ENCODE results near the gene WWP2.
A peak's percentile ranks its signal among the peaks of the same experiment; 100 is the strongest.
"Not testable (repeated sequence)": the region's sequence is repeated elsewhere in the genome, so short reads cannot be mapped to it uniquely, and the experiment has no call there.

Gene WWP2

GRCh38 chr16:69745959-69746358, 16.2 kb upstream of the WWP2 start:
- DNase-seq (ENCODE audit: low read depth) = no peak

GRCh38 chr16:69747115-69747514, 15.0 kb upstream of the WWP2 start:
- DNase-seq (ENCODE audit: low read depth) = no peak

- no peak for DNase-seq (ENCODE audit: low read depth)
Measured at GRCh38 chr16:69748694-69749345, 13.3 kb upstream of the WWP2 start.

DNA sequence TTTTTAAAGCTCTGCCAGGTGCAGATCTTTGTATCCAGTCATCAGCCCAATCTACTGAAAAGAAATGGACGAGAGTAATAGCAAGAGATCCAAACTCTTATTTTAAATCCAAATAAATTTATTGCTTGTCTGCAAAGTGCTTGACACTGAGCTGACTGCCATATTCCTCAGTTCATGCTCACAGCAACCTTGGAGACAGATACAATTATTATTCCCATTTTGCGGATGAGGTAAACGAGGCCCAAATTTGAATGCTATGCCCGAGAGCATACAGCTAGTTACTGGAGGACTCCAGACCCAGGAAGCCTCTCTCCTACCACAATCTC, 8.0 kb upstream of the WWP2 start:
- DNase-seq (ENCODE audit: low read depth) = no peak

DNA sequence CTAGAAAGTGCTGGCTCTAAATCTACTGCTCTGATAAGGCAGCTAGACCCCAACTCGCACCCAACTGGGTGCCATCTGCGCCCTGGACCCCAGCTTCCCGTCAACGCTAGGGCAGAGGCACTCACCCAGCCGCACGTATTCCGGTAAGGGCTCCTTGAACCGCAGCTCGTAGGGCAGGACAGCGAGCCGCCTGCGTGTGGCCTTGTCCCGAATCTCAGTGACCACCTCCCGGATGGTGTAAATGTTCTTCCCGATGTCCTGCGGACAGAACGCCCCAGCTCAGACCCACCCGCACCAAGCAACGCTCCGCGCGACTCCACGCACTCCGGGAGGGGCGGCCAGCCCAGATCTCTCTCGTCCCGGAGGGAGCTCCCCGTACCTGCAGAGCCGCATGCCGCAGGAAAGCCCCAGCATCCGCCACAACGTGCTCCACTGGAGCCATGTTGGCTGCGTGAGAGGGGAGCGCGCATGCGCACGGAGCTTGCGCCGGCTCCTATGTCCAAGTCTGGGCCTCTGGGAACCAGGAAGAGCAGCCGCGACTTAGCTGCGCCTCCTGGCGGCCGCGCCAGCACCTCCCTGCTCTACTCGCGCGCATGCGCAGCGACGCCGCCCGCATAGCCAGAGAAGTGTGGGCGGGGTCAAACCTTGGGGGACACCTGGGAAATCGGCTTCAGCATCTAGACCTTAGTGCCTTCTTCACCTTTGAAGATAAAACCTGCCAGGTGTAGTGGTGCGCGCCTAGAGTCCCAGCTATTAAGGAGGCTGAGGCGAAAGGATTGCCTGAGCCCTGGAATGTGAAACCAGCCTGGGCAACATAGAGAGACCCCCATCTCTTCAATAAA, 7.4 kb upstream of the WWP2 start, which contains the start of gene NOB1:
Gene NOB1 (minus strand): TSS at position 458 of the 842 bp plus-strand sequence. CDS start 16 bp downstream, at position 442.
- DNase-seq (ENCODE audit: low read depth) = peak; percentile 97

GRCh38 chr16:69756705-69757104, 5.4 kb upstream of the WWP2 start:
- no peak for DNase-seq (ENCODE audit: low read depth)

DNA sequence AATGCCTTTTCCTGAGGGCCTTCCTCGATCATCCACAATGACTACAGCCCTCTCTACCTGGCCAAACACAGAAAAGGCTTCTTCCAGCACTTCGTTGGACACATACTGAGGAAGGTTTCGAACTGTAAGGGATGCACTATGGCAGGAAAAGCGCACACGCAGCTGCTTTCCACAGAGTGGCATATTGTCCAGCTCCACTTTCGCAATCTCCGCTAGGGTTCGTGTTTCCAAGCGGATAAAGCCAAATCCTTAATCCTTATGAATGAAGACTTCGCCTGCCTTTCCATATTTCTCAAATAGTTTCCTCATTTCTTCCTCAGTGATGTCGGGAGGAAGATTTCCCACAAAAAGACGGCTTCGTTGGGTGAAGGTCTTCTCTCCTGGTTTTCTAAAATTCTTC, 4.8 kb upstream of the WWP2 start:
- not testable (repeated sequence) for DNase-seq (ENCODE audit: low read depth)

GRCh38 chr16:69762814-69763598, 874 bp downstream of the WWP2 start:
- DNase-seq (ENCODE audit: low read depth) = no peak

DNA sequence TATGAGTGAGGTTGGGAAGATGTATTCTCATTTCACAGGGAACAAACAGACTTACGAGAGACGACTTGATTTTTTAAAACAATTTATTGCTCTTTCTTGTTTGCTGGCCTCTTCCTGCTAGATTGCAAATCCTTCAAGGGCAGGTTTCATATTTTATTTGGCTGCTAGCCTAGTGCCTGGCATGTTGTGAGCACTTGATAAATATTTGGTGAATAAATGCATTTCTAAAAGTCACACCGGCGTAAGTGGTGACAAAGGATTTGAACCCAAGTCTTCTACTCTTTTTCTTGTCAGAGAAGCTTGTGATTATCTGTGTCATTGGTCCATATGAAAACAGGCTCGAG, 1.4 kb downstream of the WWP2 start:
- DNase-seq (ENCODE audit: low read depth) = no peak

DNA sequence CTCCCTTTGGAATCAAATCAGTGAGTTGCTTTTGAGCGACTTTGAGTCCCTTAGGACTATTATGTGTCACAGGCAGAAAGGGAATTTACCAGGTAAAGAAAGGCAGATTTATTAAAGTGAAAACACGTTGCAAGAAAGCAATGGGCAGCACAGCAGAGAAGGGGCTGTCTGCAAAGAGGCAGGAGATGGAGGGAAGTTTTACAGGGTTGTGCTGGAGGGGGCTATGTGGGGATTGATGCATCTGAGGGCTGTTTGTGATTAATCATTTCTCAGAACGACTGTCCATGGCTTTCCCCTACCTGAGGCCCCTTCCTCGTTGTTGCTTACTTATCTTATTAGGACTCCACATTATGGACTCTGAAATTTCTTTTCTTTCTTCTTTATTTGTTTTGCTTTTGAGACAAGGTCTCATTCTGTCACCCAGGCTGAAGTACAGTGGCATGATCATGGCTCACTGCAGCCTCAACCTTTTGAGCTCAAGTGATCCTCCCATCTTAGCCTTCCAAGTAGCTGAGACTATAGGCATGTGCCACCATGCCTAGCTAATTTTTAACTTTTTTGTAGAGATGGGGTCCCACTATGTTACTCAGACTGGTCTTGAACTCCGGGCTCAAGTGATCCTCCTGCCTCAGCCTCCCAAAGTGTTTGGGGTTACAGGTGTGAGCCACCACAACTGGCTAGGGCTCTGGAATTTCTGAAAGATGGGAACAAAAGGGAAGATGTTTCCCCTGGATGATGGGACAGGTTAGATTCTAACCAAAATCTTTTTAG, 5.5 kb downstream of the WWP2 start:
- no peak for DNase-seq (ENCODE audit: low read depth)

DNA sequence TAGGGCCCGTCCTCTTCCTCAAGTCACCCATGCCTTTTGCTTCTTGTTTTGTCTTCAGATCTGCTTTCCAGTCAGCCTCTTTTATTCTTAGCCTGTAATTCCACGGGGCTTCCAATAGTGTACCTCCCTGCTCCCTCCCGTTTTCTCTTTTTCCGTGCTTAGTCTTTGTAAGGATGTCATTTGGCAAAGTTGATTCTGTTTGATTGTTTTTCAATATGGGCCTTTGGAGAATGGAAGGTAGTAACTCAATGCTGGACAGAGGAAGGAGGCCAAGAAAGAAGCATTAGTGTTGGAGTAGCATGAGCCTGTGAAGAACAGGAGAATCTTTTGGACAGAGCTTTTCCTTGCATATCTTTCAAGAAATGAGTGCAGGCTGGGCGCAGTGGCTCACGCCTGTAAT, 6.5 kb downstream of the WWP2 start:
- DNase-seq (ENCODE audit: low read depth) = no peak

DNA sequence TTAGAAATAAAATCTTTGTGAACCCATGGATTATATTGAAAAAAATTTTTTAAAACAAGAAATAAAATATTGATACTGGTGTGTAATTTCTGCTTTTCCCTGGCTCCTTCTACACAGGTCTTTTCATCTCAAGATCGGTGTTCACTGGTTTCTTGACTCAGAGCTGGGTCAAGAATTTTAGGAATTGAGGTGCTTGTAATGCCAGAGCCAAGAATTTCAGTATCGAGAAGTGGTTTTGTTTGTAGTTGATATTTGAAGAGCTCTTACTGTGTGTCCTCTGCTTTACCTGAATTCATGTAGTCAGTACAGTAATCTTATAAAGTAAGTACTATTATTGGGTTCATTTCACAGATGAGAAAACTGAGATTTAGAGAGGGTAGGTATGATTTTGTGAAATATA, 7.3 kb downstream of the WWP2 start:
- DNase-seq (ENCODE audit: low read depth) = no peak

- no peak for DNase-seq (ENCODE audit: low read depth)
Measured at GRCh38 chr16:69771651-69771967, 9.5 kb downstream of the WWP2 start.

DNA sequence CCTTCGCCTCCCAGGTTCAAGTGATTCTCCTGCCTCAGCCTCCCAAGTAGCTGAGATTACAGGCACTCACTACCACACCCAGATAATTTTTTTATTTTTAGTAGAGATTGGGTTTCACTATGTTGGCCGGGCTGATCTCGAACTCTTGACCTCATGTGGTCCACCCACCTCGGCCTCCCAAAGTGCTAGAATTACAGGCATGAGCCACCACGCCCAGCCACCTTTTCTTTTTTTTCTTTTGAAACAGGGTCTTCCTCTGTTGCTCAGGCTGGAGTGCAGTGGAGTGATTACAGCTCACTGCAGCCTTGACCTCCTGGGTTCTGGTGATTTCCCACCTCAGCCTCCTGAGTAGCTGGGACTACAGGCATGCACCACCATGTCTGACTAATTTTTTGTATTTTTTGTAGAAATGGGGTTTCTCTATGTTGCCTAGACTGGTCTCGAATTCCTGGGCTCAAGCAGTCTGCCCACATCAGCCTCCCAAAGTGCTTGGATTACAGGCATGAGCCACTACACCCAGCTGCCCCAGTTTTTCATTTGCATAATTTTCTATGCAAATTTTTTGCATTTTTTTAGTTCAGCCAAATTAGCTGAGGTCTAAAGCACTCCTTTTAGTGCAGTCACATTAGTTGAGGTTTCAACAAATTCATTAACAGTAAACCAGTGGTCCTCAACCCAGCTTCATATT, 11.3 kb downstream of the WWP2 start:
- DNase-seq (ENCODE audit: low read depth) = no peak

DNA sequence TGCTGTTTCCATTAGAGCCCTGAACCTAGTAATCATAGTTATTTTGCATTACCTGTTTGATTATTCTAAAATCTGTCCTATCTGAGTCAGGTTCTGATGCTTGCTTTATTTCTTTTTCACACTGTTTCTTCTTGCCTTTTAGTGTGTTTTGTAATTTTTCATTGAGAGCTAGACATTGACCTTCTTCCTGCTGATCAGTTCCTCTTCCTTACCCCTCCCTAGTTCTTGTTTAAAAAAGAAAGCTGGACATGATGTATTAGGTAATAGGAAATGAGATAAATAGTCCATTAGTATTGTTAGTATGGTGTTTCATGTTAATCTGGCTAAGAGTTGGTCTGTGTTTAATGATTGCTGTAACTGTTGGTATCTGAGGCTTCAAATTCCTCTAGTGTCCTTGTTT, 13.4 kb downstream of the WWP2 start:
- DNase-seq (ENCODE audit: low read depth) = no peak

DNA sequence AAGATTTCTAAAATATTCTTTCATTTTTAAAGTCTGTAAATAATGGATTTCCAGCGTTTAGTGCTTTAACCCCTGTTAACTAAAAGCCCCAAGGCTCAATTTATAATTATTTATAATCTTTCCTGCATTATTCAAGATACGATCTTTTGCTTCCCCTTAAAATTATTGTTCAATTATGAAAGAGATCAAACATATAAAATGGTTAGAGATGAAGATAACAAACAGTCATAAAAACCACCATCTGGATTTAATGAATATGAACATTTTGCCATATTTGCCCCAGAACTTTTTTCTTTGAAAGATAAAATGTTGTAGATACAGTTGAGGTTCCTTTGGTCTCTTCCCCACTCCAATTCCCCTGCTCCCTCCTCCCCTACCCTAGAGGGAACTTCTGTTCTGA, 17.6 kb downstream of the WWP2 start:
- DNase-seq (ENCODE audit: low read depth) = no peak

GRCh38 chr16:69781118-69781517, 19.0 kb downstream of the WWP2 start:
- no peak for DNase-seq (ENCODE audit: low read depth)

DNA sequence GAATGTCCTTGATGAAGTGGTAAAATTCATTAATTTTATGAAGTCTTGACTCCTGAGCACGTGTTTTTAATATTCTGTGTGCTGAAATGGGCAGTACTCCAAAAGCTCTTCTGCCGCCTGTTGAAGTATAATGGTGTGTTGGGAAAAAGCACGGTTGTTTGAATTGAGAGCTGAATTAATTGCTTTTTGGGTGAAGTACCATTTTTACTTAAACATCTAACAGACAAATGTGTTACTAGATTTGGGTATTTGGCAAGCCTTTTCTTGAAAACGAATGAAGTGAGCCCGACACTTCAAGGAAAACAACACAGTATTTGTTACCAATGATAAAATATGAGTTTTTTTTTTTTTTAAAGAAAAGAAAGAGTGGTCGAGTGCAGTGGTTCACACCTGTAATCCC, 22.5 kb downstream of the WWP2 start:
- no peak for DNase-seq (ENCODE audit: low read depth)

GRCh38 chr16:69787883-69788282, 25.8 kb downstream of the WWP2 start:
- no peak for DNase-seq (ENCODE audit: low read depth)

DNA sequence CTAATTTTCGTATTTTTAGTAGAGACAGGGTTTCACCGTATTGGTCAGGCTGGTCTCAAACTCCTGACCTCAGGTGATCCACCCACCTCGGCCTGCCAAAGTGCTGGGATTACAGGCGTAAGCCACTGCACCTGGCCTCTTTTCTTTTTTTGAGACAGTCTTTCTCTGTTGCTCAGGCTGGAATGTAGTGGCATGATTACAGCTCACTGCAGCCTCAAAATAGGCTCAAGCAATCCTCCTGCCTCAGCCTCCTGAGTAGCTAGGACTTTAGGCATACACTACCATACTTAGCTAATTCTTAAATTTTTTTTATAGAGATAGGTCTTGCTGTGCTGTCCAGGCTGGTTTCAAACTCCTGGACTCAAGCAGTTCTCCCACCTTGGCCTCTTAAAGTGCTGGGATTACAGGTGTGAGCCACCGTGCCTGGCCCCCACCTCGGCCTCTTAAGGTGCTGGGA, 29.3 kb downstream of the WWP2 start:
- DNase-seq (ENCODE audit: low read depth) = not testable (repeated sequence)

- no peak for DNase-seq (ENCODE audit: low read depth)
Measured at GRCh38 chr16:69793526-69793925, 31.4 kb downstream of the WWP2 start.

DNA sequence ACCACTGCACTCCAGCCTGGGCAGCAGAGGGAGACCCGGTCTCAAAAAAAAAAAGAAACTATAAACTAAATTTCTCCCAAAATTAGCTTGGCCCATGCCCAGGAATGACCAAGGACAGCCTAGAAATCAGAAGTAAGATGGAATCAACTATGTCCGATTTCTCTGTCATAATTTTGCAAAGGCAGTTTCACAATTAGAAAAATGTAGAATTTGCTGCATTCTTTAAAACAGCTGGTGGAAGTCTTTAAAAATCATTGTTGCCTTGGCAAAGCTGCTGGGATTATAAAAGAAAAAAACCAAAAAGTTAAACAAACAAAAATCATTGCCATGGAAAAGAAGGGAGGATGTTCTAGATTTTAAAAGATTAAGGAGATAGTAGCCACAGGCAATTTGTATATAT, 32.4 kb downstream of the WWP2 start:
- no peak for DNase-seq (ENCODE audit: low read depth)
